ENCODE data around the gene GSTT2. TPM values are rescaled to one million over a fixed set of nuclear protein-coding genes. Genes with fewer than 3 reads are reported as not detected.

GSTT2 gene
- total and polyA plus RNA-seq, 12 donors: 0.24 to 6.1 (median 1.00) TPM

DNA sequence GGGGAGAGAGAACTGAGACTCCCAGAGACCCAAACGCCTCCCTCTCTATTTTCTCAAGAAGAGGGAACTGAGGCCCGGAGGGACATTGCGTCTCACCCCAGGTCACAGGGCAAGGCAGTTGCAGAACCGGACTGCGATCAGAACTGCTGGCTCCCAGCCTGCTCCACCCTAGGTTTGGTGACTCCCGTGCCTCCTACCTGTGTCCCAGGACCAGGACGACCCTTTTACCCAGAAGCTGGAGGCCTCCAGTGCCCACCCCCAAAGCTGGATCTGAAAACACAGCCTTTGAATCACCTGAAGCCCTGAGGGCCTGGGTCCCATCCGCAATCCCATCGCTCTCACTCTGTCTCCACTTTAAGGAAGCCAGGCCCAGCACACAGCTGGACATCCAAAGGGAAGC lies 24.0 kb downstream of the GSTT2 start:
- 81 to 91% (median 87%) methylated on average over 8 to 9 of the region's 9 CpGs for WGBS, 4 donors
- Histone ChIP-seq H3K9me3 (replicated peaks in 1 of 3) (no peaks in the 10 kb centered on the region), H3K36me3 (replicated peaks in 1 of 2) (no peaks in the 10 kb centered on the region), H3K27ac (no peak overlapping the region), H3K4me1 (replicated peaks in 1 of 2) (no peaks in the 10 kb centered on the region), H3K27me3 (no peaks in the 10 kb centered on the region), H3K4me3 (no peak overlapping the region)
- intact Hi-C loops (cut with DNase I): no loop called here
- DNase-seq: no peak
- no peak for TF ChIP-seq POLR2A (IDR thresholded peaks at IDR 0.05)
- TF ChIP-seq, protein P1, sequence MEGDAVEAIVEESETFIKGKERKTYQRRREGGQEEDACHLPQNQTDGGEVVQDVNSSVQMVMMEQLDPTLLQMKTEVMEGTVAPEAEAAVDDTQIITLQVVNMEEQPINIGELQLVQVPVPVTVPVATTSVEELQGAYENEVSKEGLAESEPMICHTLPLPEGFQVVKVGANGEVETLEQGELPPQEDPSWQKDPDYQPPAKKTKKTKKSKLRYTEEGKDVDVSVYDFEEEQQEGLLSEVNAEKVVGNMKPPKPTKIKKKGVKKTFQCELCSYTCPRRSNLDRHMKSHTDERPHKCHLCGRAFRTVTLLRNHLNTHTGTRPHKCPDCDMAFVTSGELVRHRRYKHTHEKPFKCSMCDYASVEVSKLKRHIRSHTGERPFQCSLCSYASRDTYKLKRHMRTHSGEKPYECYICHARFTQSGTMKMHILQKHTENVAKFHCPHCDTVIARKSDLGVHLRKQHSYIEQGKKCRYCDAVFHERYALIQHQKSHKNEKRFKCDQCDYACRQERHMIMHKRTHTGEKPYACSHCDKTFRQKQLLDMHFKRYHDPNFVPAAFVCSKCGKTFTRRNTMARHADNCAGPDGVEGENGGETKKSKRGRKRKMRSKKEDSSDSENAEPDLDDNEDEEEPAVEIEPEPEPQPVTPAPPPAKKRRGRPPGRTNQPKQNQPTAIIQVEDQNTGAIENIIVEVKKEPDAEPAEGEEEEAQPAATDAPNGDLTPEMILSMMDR (IDR thresholded peaks at IDR 0.05): no peak

DNA sequence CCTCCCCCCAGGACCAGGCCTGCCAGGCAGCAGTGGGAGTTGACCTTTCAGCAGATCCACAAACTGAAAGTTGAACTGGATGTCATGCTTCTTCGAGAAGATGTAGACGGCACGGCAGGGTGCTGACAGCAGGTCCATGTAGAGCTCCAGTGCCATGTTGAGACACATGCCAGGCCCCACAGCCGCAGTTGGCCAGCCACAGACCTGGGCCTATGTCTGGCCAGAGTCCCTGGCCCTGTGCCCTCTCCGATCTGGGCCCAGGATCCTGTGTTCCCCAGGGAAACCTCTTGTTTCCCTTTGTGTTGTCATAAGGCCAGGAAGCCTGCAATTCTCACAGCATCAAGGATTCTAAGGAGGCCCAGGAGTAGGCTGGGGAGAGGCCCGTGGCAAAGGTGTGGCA lies 25.3 kb downstream of the GSTT2 start, which contains the start of gene GSTT4:
Gene GSTT4 (minus strand): TSS at position 253 of the 400 bp plus-strand sequence. CDS start 97 bp downstream, at position 156.
- WGBS, 4 donors: 78 to 89% (median 84%) methylated on average over 5 to 6 of the region's 6 CpGs
- intact Hi-C loops (cut with DNase I): no loop called here
- Histone ChIP-seq H3K4me1 (replicated peaks in 1 of 2) (no peaks in the 10 kb centered on the region), H3K9me3 (replicated peaks in 1 of 3) (no peaks in the 10 kb centered on the region), H3K27ac (no peak within 1 kb of the TSS), H3K27me3 (no peaks in the 10 kb centered on the region), H3K36me3 (replicated peaks in 1 of 2) (no peaks in the 10 kb centered on the region), H3K4me3 (no peak within 1 kb of the TSS)
- DNase-seq: no peak
- TF ChIP-seq, protein P1 (IDR thresholded peaks at IDR 0.05): no peak
- TF ChIP-seq POLR2A (IDR thresholded peaks at IDR 0.05): no peak

DNA sequence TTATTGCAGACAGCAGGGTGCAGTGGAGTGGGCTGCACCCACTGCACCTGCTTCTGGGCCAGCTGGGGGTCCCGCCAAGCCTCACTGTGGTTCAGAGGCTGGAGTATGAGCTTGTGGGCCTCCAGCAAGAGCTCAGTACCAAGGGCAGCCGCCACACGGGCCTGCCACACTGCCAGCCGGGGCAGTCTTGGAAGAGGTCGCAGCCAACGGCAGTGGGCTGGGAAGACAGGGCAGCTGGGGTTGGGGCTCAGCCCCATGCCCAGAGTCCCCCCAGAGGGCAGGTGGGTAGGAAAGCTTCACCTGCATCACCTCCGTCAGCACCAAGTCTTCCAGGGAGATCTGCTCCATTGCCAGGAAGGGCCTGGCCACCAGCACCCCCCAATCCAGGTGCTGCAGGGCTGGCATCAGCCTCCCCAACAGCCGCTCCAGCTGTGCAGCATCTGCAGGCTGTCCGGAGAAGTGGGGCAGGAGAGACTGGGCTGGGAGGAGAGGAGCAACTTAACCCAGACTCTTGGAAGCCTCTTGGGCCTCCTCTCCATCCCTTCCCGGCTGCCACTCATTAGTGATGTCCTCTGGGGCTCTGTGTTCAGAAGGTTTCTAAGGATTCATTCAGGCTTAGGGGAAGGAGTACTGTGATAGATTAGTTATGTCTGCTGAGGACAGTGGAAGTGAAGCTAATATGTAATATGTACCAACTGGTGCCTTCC lies 26.4 kb downstream of the GSTT2 start:
- Histone ChIP-seq H3K36me3 (replicated peaks in 1 of 2) (no peaks in the 10 kb centered on the region), H3K27me3 (no peaks in the 10 kb centered on the region), H3K27ac (no peak overlapping the region), H3K4me3 (no peak overlapping the region), H3K4me1 (replicated peaks in 1 of 2) (no peaks in the 10 kb centered on the region), H3K9me3 (replicated peaks in 1 of 3) (no peaks in the 10 kb centered on the region)
- TF ChIP-seq, protein P1 (IDR thresholded peaks at IDR 0.05): no peak
- TF ChIP-seq POLR2A (IDR thresholded peaks at IDR 0.05): no peak
- no peak for DNase-seq
- WGBS, 4 donors: 65 to 82% (median 74%) methylated on average over 4 to 10 of the region's 10 CpGs
- intact Hi-C loops (cut with DNase I): no loop called here

DNA sequence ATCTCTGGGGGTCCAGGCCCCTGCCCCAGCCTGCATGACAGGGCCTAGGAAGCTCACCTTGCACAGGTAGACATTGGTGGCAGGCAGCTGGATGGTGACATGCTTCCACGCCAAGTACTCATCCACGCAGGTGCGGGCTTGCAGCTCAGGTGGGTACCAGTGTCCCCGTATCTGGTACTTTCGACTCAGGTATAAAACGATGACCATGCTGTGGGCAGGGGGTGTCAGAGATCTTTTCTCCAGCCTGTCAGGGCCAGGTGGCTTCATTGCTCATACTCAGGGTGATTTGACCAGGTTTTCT lies 26.9 kb downstream of the GSTT2 start:
- H3K4me1 ChIP-seq (replicated peaks in 1 of 2): peaks cover 0 to 4% of the 10 kb centered on the region in 2 donors
- no peaks in the 10 kb centered on the region for H3K27me3 ChIP-seq
- 84 to 92% (median 89%) methylated on average over 6 of the region's 6 CpGs for WGBS, 4 donors
- no peak for TF ChIP-seq POLR2A (IDR thresholded peaks at IDR 0.05)
- TF ChIP-seq, protein P1 (IDR thresholded peaks at IDR 0.05): no peak
- no peaks in the 10 kb centered on the region for H3K36me3 ChIP-seq (replicated peaks in 1 of 2)
- no peak overlapping the region for H3K4me3 ChIP-seq
- H3K9me3 ChIP-seq (replicated peaks in 1 of 3): no peaks in the 10 kb centered on the region
- intact Hi-C loops (cut with DNase I): no loop called here
- DNase-seq: no peak
- no peak overlapping the region for H3K27ac ChIP-seq

All from adrenal gland (tissue), 12 donors.